Measurements from ENCODE around the gene TMED8.

DNA sequence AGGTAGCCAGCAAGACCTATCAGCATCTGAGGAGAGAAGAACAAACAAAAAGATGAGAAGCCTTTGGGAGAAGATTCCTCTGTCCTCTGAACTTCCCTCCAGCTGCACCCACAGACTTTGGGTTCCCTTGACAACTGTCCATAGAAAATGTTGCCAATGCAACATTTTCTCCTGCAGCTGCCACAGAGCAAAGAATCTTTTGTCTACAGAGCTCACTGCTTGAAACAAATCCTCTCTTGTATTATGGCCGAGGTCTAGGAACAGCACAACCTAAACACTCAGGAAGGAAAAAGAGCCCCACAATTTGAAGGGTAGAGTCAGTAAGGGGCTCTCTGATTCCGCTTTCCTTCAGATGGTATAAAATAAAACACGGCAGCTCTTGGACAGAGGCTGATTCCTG lies 70.5 kb downstream of the TMED8 start:
- TF ChIP-seq POLR2AphosphoS5 (IDR thresholded peaks at IDR 0.05; ENCODE audit: low read depth, low read length) (no peak), SPI1 (IDR thresholded peaks at IDR 0.05; ENCODE audit: low read depth, low read length) (no peak), TAF1 (IDR thresholded peaks at IDR 0.05; ENCODE audit: low read depth, low read length) (no peak), POLR2A (IDR thresholded peaks at IDR 0.05; ENCODE audit: low read depth, low read length) (no peak)
